Measurements from ENCODE around the gene TTYH2. TPM values are rescaled to one million over a fixed set of nuclear protein-coding genes. Genes with fewer than 3 reads are reported as not detected.
"Not testable (repeated sequence)": the region's sequence is repeated elsewhere in the genome, so short reads cannot be mapped to it uniquely, and the experiment has no call there.

The TTYH2 gene
- total RNA-seq, 3 donors from 2014 or later, result 4.2 to 5.9 (median 5.6) TPM

GRCh38 chr17:74260525-74260850 is 47.1 kb downstream of the TTYH2 start:
- Histone ChIP-seq H3K36me3 (no peaks in the 10 kb centered on the region), H3K9me3 (no peaks in the 10 kb centered on the region), H3K4me3 (no peak overlapping the region), H3K27me3 (no peaks in the 10 kb centered on the region), H3K4me1 (no peaks in the 10 kb centered on the region), H3K27ac (no peak overlapping the region)
- intact Hi-C loops (cut with DNase I; ENCODE audit: low total_unique reads), result no loop called here
- DNase-seq (ENCODE audit: low spot score in 2 of 2), result no peak
- TF ChIP-seq POLR2A (IDR thresholded peaks at IDR 0.05), result no peak
- TF ChIP-seq POLR2AphosphoS5 (IDR thresholded peaks at IDR 0.05), result no peak
- TF ChIP-seq CTCF (IDR thresholded peaks at IDR 0.05), result no peak

GRCh38 chr17:74262601-74263000 is 49.2 kb downstream of the TTYH2 start:
- intact Hi-C loops (cut with DNase I; ENCODE audit: low total_unique reads), result no loop called here

GRCh38 chr17:74267054-74267453 is 53.7 kb downstream of the TTYH2 start:
- DNase-seq (ENCODE audit: low spot score in 2 of 2); H3K4me3 ChIP-seq; H3K27me3 ChIP-seq; H3K27ac ChIP-seq; H3K9me3 ChIP-seq; intact Hi-C loops (cut with DNase I; ENCODE audit: low total_unique reads); H3K36me3 ChIP-seq; H3K4me1 ChIP-seq: not testable (repeated sequence)

More at GRCh38 chr17:74262601-74263000, 49.2 kb downstream of the TTYH2 start:
- DNase-seq (ENCODE audit: low spot score in 2 of 2), result no peak
- Histone ChIP-seq H3K36me3 (no peaks in the 10 kb centered on the region), H3K27ac (no peak overlapping the region), H3K4me1 (no peaks in the 10 kb centered on the region), H3K9me3 (no peaks in the 10 kb centered on the region), H3K4me3 (no peak overlapping the region), H3K27me3 (no peaks in the 10 kb centered on the region)
- no peak for TF ChIP-seq POLR2AphosphoS5 (IDR thresholded peaks at IDR 0.05)
- no peak for TF ChIP-seq CTCF (IDR thresholded peaks at IDR 0.05)
- no peak for TF ChIP-seq POLR2A (IDR thresholded peaks at IDR 0.05)

- Histone ChIP-seq H3K27me3 (no peaks in the 10 kb centered on the region), H3K4me3 (no peak overlapping the region), H3K36me3 (no peaks in the 10 kb centered on the region), H3K9me3 (no peaks in the 10 kb centered on the region), H3K4me1 (no peaks in the 10 kb centered on the region), H3K27ac (no peak overlapping the region)
- intact Hi-C loops (cut with DNase I; ENCODE audit: low total_unique reads), result no loop called here
- TF ChIP-seq POLR2A (IDR thresholded peaks at IDR 0.05), result no peak
- no peak for TF ChIP-seq POLR2AphosphoS5 (IDR thresholded peaks at IDR 0.05)
- no peak for TF ChIP-seq CTCF (IDR thresholded peaks at IDR 0.05)
- no peak for DNase-seq (ENCODE audit: low spot score in 2 of 2)
Observed at GRCh38 chr17:74267579-74267978, 54.2 kb downstream of the TTYH2 start.

GRCh38 chr17:74267987-74268499 is 54.7 kb downstream of the TTYH2 start:
- no peaks in the 10 kb centered on the region for H3K36me3 ChIP-seq
- DNase-seq (ENCODE audit: low spot score in 2 of 2), result no peak
- H3K4me1 ChIP-seq, result no peaks in the 10 kb centered on the region
- TF ChIP-seq CTCF (IDR thresholded peaks at IDR 0.05) (no peak), POLR2A (IDR thresholded peaks at IDR 0.05) (no peak), POLR2AphosphoS5 (IDR thresholded peaks at IDR 0.05) (no peak)
- no peak overlapping the region for H3K4me3 ChIP-seq
- H3K27ac ChIP-seq, result no peak overlapping the region
- no peaks in the 10 kb centered on the region for H3K27me3 ChIP-seq
- intact Hi-C loops (cut with DNase I; ENCODE audit: low total_unique reads), result no loop called here
- H3K9me3 ChIP-seq, result no peaks in the 10 kb centered on the region

GRCh38 chr17:74268558-74268957 is 55.2 kb downstream of the TTYH2 start:
- H3K9me3 ChIP-seq, result no peaks in the 10 kb centered on the region
- H3K27ac ChIP-seq, result no peak overlapping the region
- no peak for DNase-seq (ENCODE audit: low spot score in 2 of 2)
- TF ChIP-seq POLR2AphosphoS5 (IDR thresholded peaks at IDR 0.05) (no peak), CTCF (IDR thresholded peaks at IDR 0.05) (no peak), POLR2A (IDR thresholded peaks at IDR 0.05) (no peak)
- H3K4me3 ChIP-seq, result no peak overlapping the region
- H3K4me1 ChIP-seq, result no peaks in the 10 kb centered on the region
- H3K36me3 ChIP-seq, result no peaks in the 10 kb centered on the region
- no peaks in the 10 kb centered on the region for H3K27me3 ChIP-seq
- intact Hi-C loops (cut with DNase I; ENCODE audit: low total_unique reads), result no loop called here

All from breast epithelium (tissue), 4 donors.